B cell (primary cell): ENCODE results near the gene AP3D1. TPM values are rescaled to one million over a fixed set of nuclear protein-coding genes. Genes with fewer than 3 reads are reported as not detected.

Experiments
- ATAC-seq: fragments of 200-7000 bp; cut with Tn5 transposase; one replicate; pipeline ENCODE4 v1.10.0; 2021; ENCODE audit warnings: low read depth, mild to moderate bottlenecking, moderate number of reproducible peaks, moderate library complexity
- CTCF ChIA-PET: fragments of 350-600 bp; sonication (Branson Sonifier 250); formaldehyde crosslinking; loops from one replicate; lab custom pipeline; 2021; ENCODE audit warnings: antibody characterized with exemption, inconsistent platforms; lab: Charles Lee
- POLR2A ChIA-PET: fragments of 350-600 bp; sonication (Branson Sonifier 250); formaldehyde crosslinking; loops from one replicate; lab custom pipeline; 2021; ENCODE audit warnings: antibody characterized with exemption; lab: Charles Lee
- DNase-seq: peaks from one replicate; pipeline ENCODE4 v3.0.0; 2013
- H2AFZ ChIP-seq: 2 replicates; pipeline ENCODE4 v1.6.1; 2012; ENCODE audit warnings: mild to moderate bottlenecking, low read depth, low read length; ENCODE audit not compliant: insufficient read depth, poor library complexity, severe bottlenecking
- H3K27ac ChIP-seq, 2 donors: 1 replicate in 1 of 2; 2 replicates in 1 of 2; pipeline ENCODE4 v1.5.1; 2012 to 2013; ENCODE audit warnings: low read length in 2 of 2, mild to moderate bottlenecking in 2 of 2, moderate library complexity in 1 of 2
- H3K27me3 ChIP-seq, 4 experiments: fragments of 200-600 bp in 1 of 4; sonication (generic) in 1 of 4; replicated peaks in 1 of 4; 1 replicate in 2 of 4; 2 replicates in 2 of 4; pipeline versions ENCODE4 v1.6.1 to v1.7.0; 2013 to 2016; ENCODE audit warnings: low read length in 3 of 4, mild to moderate bottlenecking in 2 of 4, mixed read lengths in 1 of 4, moderate library complexity in 1 of 4; ENCODE audit not compliant: insufficient read depth in 4 of 4, control insufficient read depth in 3 of 4; ENCODE audit errors: control extremely low read depth in 1 of 4
- H3K36me3 ChIP-seq, 2 experiments: replicated peaks in 1 of 2; 1 replicate in 1 of 2; 2 replicates in 1 of 2; pipeline versions ENCODE4 v1.6.1 to v1.7.1; 2013; ENCODE audit warnings: low read length in 1 of 2; ENCODE audit not compliant: insufficient read depth in 2 of 2, control insufficient read depth in 1 of 2; ENCODE audit errors: control extremely low read depth in 1 of 2, extremely low read depth in 1 of 2
- H3K4me1 ChIP-seq, 2 donors: fragments of 200-600 bp in 1 of 2; sonication (generic) in 1 of 2; 1 replicate in 1 of 2; 2 replicates in 1 of 2; pipeline versions ENCODE4 v1.5.1 to v1.6.1; 2013 to 2017; ENCODE audit warnings: low read length in 2 of 2; ENCODE audit not compliant: control insufficient read depth in 2 of 2, insufficient read depth in 2 of 2
- H3K4me2 ChIP-seq: replicated peaks from 2 replicates; pipeline ENCODE3; 2012; ENCODE audit warnings: mild to moderate bottlenecking, low read depth, low read length; ENCODE audit not compliant: poor library complexity, severe bottlenecking
- H3K4me3 ChIP-seq, 5 experiments: fragments of 200-600 bp in 1 of 5; sonication (generic) in 1 of 5; 1 replicate in 3 of 5; 2 replicates in 2 of 5; pipeline versions ENCODE4 v1.5.1 to v1.7.0; 2011 to 2016; ENCODE audit warnings: low read length in 4 of 5, mild to moderate bottlenecking in 4 of 5, low read depth in 2 of 5, control low read depth in 1 of 5, moderate library complexity in 1 of 5; ENCODE audit not compliant: insufficient read depth in 1 of 5; ENCODE audit errors: control extremely low read depth in 1 of 5, extremely low read depth in 1 of 5
- H3K79me2 ChIP-seq: fragments of 200-600 bp; sonication (generic); one replicate; pipeline ENCODE4 v1.6.0; 2016; ENCODE audit warnings: low read length; ENCODE audit not compliant: control insufficient read depth, insufficient read depth
- H3K9ac ChIP-seq: fragments of 200-600 bp; sonication (generic); 2 replicates; pipeline ENCODE4 v1.6.1; 2017; ENCODE audit warnings: mild to moderate bottlenecking, low read length, moderate library complexity
- H3K9me3 ChIP-seq, 3 donors: one replicate each; pipeline versions ENCODE4 v1.6.1 to v1.7.1; 2013; ENCODE audit warnings: low read length in 2 of 3; ENCODE audit not compliant: control insufficient read depth in 2 of 3, insufficient read depth in 1 of 3; ENCODE audit errors: control extremely low read depth in 1 of 3
- H4K20me1 ChIP-seq: 2 replicates; pipeline ENCODE4 v1.6.0; 2012; ENCODE audit warnings: mild to moderate bottlenecking, low read length; ENCODE audit not compliant: insufficient read depth, control insufficient read depth, poor library complexity, severe bottlenecking
- H3K27ac Mint-ChIP-seq: one replicate; pipeline ENCODE4 v1.8.0; 2021; ENCODE audit warnings: mixed read lengths
- H3K27me3 Mint-ChIP-seq: one replicate; pipeline ENCODE4 v1.8.0; 2021; ENCODE audit warnings: mixed read lengths
- H3K4me1 Mint-ChIP-seq: one replicate; pipeline ENCODE4 v1.8.0; 2021; ENCODE audit warnings: mixed read lengths
- H3K4me3 Mint-ChIP-seq: one replicate; pipeline ENCODE4 v1.8.0; 2021; ENCODE audit warnings: mixed read lengths
- H3K9me3 Mint-ChIP-seq: one replicate; pipeline ENCODE4 v1.8.0; 2022; ENCODE audit warnings: mixed read lengths; ENCODE audit not compliant: insufficient read depth
- EZH2 ChIP-seq: IDR thresholded peaks from 2 replicates; pipeline ENCODE4 v1.6.1; 2012; ENCODE audit warnings: borderline replicate concordance, low read depth, mild to moderate bottlenecking, moderate library complexity, low read length; ENCODE audit not compliant: insufficient read depth, poor library complexity, severe bottlenecking
- WGBS: methylation state at CpG from one replicate; pipeline ENCODE4 v1.1.5; 2013; ENCODE audit warnings: missing lambda C conversion rate; ENCODE audit not compliant: insufficient coverage; 5-methylcytosine and 5-hydroxymethylcytosine counted together
- intact Hi-C: fragments of 100-400 bp; cut with micrococcal nuclease; formaldehyde crosslinking; loops from one replicate; pipeline ENCODE4 v1.10.0; 2022
- polyA plus RNA-seq: library from polyadenylated mRNA; depleted of rRNA; stranded (reverse); fragments of >200 nt; gene quantifications from 2 replicates; pipeline ENCODE4 v1.2.3, GENCODE V29; 2012
- total RNA-seq, 2 donors: library from RNA; stranded (reverse); fragments of 120-200 nt in 1 of 2; gene quantifications; 1 replicate in 1 of 2; 2 replicates in 1 of 2; pipeline versions ENCODE4 v1.2.3 to v1.2.4, GENCODE V29; 2013 to 2022
- TF ChIP-seq, protein P1 (sequence below): fragments of 200-600 bp; IDR thresholded peaks from one replicate; pipeline ENCODE4 v1.8.0; 2022; ENCODE audit warnings: antibody characterized with exemption, mild to moderate bottlenecking

The AP3D1 gene
- total and polyA plus RNA-seq, 2 donors (not counting 1 experiment from before 2014, with no cell fraction given), result 96.4 to 114 TPM

- no peak overlapping the region for H3K9ac ChIP-seq
- H3K27me3 Mint-ChIP-seq, result no peaks in the 10 kb centered on the region
- no peak for DNase-seq
- no peaks in the 10 kb centered on the region for H3K36me3 ChIP-seq
- ATAC-seq, result no peak
- no peaks in the 10 kb centered on the region for H3K27me3 ChIP-seq
- TF ChIP-seq, protein P1, sequence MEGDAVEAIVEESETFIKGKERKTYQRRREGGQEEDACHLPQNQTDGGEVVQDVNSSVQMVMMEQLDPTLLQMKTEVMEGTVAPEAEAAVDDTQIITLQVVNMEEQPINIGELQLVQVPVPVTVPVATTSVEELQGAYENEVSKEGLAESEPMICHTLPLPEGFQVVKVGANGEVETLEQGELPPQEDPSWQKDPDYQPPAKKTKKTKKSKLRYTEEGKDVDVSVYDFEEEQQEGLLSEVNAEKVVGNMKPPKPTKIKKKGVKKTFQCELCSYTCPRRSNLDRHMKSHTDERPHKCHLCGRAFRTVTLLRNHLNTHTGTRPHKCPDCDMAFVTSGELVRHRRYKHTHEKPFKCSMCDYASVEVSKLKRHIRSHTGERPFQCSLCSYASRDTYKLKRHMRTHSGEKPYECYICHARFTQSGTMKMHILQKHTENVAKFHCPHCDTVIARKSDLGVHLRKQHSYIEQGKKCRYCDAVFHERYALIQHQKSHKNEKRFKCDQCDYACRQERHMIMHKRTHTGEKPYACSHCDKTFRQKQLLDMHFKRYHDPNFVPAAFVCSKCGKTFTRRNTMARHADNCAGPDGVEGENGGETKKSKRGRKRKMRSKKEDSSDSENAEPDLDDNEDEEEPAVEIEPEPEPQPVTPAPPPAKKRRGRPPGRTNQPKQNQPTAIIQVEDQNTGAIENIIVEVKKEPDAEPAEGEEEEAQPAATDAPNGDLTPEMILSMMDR, result no peak
- TF ChIP-seq EZH2, result no peak
- intact Hi-C loops, result no loop called here
- WGBS, result 97% methylated on average over 38 of the region's 38 CpGs
- peak overlapping the region; percentile 50 for H3K27ac Mint-ChIP-seq
- no peaks in the 10 kb centered on the region for H3K9me3 ChIP-seq
- ChIA-PET CTCF (interaction anchor here (10.5 kb wide), 1 partner anchor 28 kb away, joined by 96 read pairs; the partner anchor contains the start of gene MOB3A), POLR2A (interaction anchor here (0.6 kb wide), 1 partner anchor 20 kb away, joined by 3 read pairs; no protein-coding TSS in a partner anchor)
- H3K4me1 Mint-ChIP-seq, result peaks cover 49% of the 10 kb centered on the region
- H2AFZ ChIP-seq, result no peak overlapping the region
- no peaks in the 10 kb centered on the region for H3K9me3 Mint-ChIP-seq
- no peak overlapping the region for H3K4me2 ChIP-seq
- no peak overlapping the region for H3K27ac ChIP-seq
- no peak overlapping the region for H3K4me3 Mint-ChIP-seq
- H3K4me1 ChIP-seq, result peaks cover 27 to 63% of the 10 kb centered on the region in 2 donors
- peaks cover 7% of the 10 kb centered on the region for H4K20me1 ChIP-seq
- H3K4me3 ChIP-seq, result no peak overlapping the region
- peaks cover 68% of the 10 kb centered on the region for H3K79me2 ChIP-seq
These were observed 86.4 kb downstream of the AP3D1 start for GRCh38 chr19:2064788-2065524.

- Histone ChIP-seq H3K9ac (no peak overlapping the region), H3K4me3 (no peak overlapping the region), H4K20me1 (peaks cover 1% of the 10 kb centered on the region), H3K4me1 (peaks cover 24 to 63% of the 10 kb centered on the region in 2 donors), H3K79me2 (peaks cover 68% of the 10 kb centered on the region), H3K27ac (no peak overlapping the region), H2AFZ (no peak overlapping the region), H3K9me3 (no peaks in the 10 kb centered on the region), H3K4me2 (no peak overlapping the region), H3K36me3 (no peaks in the 10 kb centered on the region), H3K27me3 (no peaks in the 10 kb centered on the region)
- ATAC-seq, result no peak
- Mint-ChIP-seq H3K9me3 (no peaks in the 10 kb centered on the region), H3K27ac (peak overlapping the region; percentile 59), H3K27me3 (no peaks in the 10 kb centered on the region), H3K4me1 (peaks cover 45% of the 10 kb centered on the region), H3K4me3 (no peak overlapping the region)
- CTCF ChIA-PET, result no interaction called here
- 89% methylated on average over 13 of the region's 13 CpGs for WGBS
- intact Hi-C loops, result no loop called here
- no peak for TF ChIP-seq EZH2
- TF ChIP-seq, protein P1, result no peak
- no peak for DNase-seq
- POLR2A ChIA-PET, result interaction anchor here (0.6 kb wide), 1 partner anchor 21 kb away, joined by 3 read pairs; no protein-coding TSS in a partner anchor
These were observed 87.0 kb downstream of the AP3D1 start for GRCh38 chr19:2064395-2064787.
